ENCODE measurements around the gene FCSK.

The FCSK gene

DNA sequence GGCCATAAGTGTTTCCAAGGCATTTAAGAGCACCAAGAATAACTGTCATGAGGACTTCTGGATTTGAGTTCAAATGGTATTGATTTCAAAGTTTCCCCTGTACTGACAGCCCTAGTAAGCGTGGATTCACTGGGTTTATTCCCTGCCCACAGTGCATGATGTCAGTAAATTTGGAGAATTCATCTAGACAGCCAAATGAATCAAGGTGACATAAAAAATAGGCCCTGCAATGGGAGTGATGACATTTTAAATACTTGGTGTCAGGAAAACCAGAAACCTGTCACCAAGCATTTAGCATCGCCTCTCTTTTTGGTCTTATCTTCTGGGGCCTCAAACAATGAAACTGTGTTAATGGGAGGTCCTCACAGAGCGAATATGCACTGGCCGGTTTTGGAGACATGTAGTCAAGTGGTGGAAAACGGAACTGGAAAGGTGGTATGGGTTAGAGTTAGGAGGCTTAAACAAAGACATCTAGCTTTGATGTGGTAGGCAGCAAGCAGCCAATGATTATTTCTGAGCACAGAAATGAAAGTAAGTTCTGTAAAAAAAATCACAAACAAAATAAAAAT, 39.9 kb downstream of the FCSK start:
- Histone ChIP-seq H3K4me1 (ENCODE audit: insufficient read depth, low read length) (no peaks in the 10 kb centered on the region), H3K4me3 (ENCODE audit: low read length) (no peak overlapping the region), H3K27me3 (ENCODE audit: insufficient read depth, low read length) (no peaks in the 10 kb centered on the region), H3K9me3 (ENCODE audit: insufficient read depth, low read depth, low read length) (no peaks in the 10 kb centered on the region), H3K27ac (ENCODE audit: low read length) (no peak overlapping the region), H3K9ac (ENCODE audit: low read depth, low read length) (no peak overlapping the region), H3K36me3 (ENCODE audit: insufficient read depth, low read depth, low read length) (peaks cover 62% of the 10 kb centered on the region)

GRCh38 chr16:70494777-70495176, 40.4 kb downstream of the FCSK start:
- no peaks in the 10 kb centered on the region for H3K9me3 ChIP-seq (ENCODE audit: insufficient read depth, low read depth, low read length)
- H3K4me1 ChIP-seq (ENCODE audit: insufficient read depth, low read length): no peaks in the 10 kb centered on the region

GRCh38 chr16:70495425-70496182, 41.2 kb downstream of the FCSK start:
- Histone ChIP-seq H3K27me3 (ENCODE audit: insufficient read depth, low read length) (no peaks in the 10 kb centered on the region), H3K9ac (ENCODE audit: low read depth, low read length) (no peak overlapping the region), H3K4me1 (ENCODE audit: insufficient read depth, low read length) (no peaks in the 10 kb centered on the region), H3K9me3 (ENCODE audit: insufficient read depth, low read depth, low read length) (no peaks in the 10 kb centered on the region), H3K4me3 (ENCODE audit: low read length) (no peak overlapping the region), H3K36me3 (ENCODE audit: insufficient read depth, low read depth, low read length) (peaks cover 57% of the 10 kb centered on the region), H3K27ac (ENCODE audit: low read length) (no peak overlapping the region)

More at GRCh38 chr16:70494777-70495176, 40.4 kb downstream of the FCSK start:
- H3K9ac ChIP-seq (ENCODE audit: low read depth, low read length): no peak overlapping the region
- H3K4me3 ChIP-seq (ENCODE audit: low read length): no peak overlapping the region
- peaks cover 60% of the 10 kb centered on the region for H3K36me3 ChIP-seq (ENCODE audit: insufficient read depth, low read depth, low read length)
- H3K27ac ChIP-seq (ENCODE audit: low read length): no peak overlapping the region
- no peaks in the 10 kb centered on the region for H3K27me3 ChIP-seq (ENCODE audit: insufficient read depth, low read length)

DNA sequence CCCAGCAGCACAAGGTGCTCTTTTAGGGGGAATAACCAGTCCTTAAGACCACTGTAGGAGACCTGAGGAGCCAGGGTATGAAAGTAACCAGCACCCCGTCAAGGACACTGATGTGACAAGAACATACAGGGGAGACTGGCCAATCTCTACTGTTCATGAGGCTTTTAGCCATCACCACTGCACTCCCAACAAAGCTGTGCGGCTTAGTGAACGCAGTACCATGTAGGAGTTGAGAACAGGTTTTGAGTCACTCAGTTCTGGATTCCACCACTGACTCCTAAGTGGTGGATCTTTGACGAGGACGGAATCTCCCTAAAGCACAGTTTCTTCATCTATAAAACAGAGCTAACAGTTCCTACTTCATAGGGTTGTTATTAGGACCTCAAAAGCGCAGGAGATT, 42.1 kb downstream of the FCSK start:
- no peaks in the 10 kb centered on the region for H3K9me3 ChIP-seq (ENCODE audit: insufficient read depth, low read depth, low read length)
- H3K4me3 ChIP-seq (ENCODE audit: low read length): no peak overlapping the region
- no peak overlapping the region for H3K27ac ChIP-seq (ENCODE audit: low read length)
- H3K4me1 ChIP-seq (ENCODE audit: insufficient read depth, low read length): no peaks in the 10 kb centered on the region
- H3K27me3 ChIP-seq (ENCODE audit: insufficient read depth, low read length): no peaks in the 10 kb centered on the region
- H3K9ac ChIP-seq (ENCODE audit: low read depth, low read length): no peak overlapping the region
- H3K36me3 ChIP-seq (ENCODE audit: insufficient read depth, low read depth, low read length): peaks cover 60% of the 10 kb centered on the region

DNA sequence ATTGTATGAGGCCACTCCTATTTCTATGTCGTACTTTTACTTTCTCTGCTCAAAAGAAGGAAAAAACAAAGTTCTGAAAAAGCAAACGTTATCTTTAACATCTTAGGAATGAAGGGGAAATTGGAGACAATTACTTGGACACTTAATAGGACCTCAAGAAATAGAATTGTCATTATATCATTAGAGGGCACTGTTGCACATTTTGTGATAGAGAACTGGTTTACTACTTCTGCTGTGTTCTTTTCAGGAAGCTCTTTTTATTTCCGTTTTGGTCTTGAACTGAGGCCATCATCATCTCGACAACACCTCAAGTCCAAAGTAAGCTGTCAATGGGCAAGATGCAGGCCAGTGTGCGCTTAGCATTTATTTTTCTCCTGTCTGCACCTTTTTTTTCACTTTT, 54.4 kb downstream of the FCSK start:
- no peak overlapping the region for H3K4me3 ChIP-seq (ENCODE audit: low read length)
- H3K9me3 ChIP-seq (ENCODE audit: insufficient read depth, low read depth, low read length): no peaks in the 10 kb centered on the region
- H3K36me3 ChIP-seq (ENCODE audit: insufficient read depth, low read depth, low read length): peaks cover 62% of the 10 kb centered on the region
- no peak overlapping the region for H3K27ac ChIP-seq (ENCODE audit: low read length)
- no peak overlapping the region for H3K9ac ChIP-seq (ENCODE audit: low read depth, low read length)
- no peaks in the 10 kb centered on the region for H3K4me1 ChIP-seq (ENCODE audit: insufficient read depth, low read length)
- H3K27me3 ChIP-seq (ENCODE audit: insufficient read depth, low read length): no peaks in the 10 kb centered on the region

DNA sequence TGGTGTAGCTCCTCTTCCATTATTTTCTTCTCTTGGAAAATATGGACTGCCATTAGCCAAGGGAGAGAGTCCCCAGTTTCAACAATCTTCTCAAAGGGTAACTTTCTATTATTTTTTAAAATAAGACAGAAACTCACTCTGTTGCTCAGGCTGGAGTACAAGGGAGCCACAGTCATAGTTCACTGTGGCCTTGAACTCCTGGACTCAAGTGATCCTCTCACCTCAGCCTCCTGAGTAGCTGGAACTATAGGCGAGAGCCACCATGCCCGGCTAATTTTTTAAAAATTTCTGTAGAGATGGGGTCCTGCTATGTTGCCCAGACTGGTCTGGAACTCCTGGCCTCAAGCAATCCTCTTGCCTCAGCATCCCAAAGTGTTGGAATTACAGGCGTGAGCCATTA, 55.8 kb downstream of the FCSK start:
- Histone ChIP-seq H3K36me3 (ENCODE audit: insufficient read depth, low read depth, low read length) (peaks cover 69% of the 10 kb centered on the region), H3K9ac (ENCODE audit: low read depth, low read length) (no peak overlapping the region), H3K9me3 (ENCODE audit: insufficient read depth, low read depth, low read length) (no peaks in the 10 kb centered on the region), H3K27me3 (ENCODE audit: insufficient read depth, low read length) (no peaks in the 10 kb centered on the region), H3K27ac (ENCODE audit: low read length) (no peak overlapping the region), H3K4me1 (ENCODE audit: insufficient read depth, low read length) (no peaks in the 10 kb centered on the region), H3K4me3 (ENCODE audit: low read length) (no peak overlapping the region)

DNA sequence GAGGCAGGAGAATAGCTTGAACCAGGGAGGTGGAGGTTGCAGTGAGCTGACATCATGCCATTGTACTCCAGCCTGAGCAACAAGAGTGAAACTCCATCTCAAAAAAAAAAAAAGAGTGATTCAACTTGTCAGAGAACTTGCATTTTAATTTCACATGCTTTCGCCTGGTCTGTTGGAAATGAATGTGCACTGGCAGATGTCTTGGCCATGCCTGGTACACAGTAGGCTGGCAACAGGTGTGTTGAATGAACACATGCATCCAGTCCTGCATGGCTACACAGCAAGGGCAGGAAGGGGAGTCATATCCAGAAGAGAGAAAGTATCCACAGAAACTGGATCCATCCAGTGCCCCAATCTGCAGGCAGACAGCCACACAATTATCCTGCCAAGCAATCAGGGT, 57.4 kb downstream of the FCSK start:
- no peak overlapping the region for H3K9ac ChIP-seq (ENCODE audit: low read depth, low read length)
- H3K4me1 ChIP-seq (ENCODE audit: insufficient read depth, low read length): no peaks in the 10 kb centered on the region
- H3K36me3 ChIP-seq (ENCODE audit: insufficient read depth, low read depth, low read length): peaks cover 80% of the 10 kb centered on the region
- no peak overlapping the region for H3K27ac ChIP-seq (ENCODE audit: low read length)
- no peaks in the 10 kb centered on the region for H3K9me3 ChIP-seq (ENCODE audit: insufficient read depth, low read depth, low read length)
- no peak overlapping the region for H3K4me3 ChIP-seq (ENCODE audit: low read length)
- H3K27me3 ChIP-seq (ENCODE audit: insufficient read depth, low read length): no peaks in the 10 kb centered on the region

DNA sequence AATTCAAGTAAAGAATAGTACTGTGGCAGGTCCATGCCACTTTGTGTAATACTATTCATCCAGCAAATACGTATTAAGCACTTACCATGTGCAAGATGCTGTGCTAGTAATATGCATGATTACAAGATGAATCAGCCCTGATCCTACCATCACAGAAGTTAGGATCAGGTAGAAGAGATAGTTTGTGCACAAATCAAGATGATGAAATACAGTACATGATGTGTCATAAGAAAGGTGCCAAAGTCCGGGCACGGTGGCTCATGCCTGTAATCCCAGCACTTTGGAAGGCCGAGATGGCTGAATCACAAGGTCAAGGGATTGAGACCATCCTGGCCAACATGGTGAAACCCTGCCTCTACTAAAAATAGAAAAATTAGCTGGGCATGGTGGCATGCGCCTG, 58.1 kb downstream of the FCSK start:
- Histone ChIP-seq H3K4me1 (ENCODE audit: insufficient read depth, low read length) (no peaks in the 10 kb centered on the region), H3K36me3 (ENCODE audit: insufficient read depth, low read depth, low read length) (peaks cover 80% of the 10 kb centered on the region), H3K9ac (ENCODE audit: low read depth, low read length) (no peak overlapping the region), H3K27me3 (ENCODE audit: insufficient read depth, low read length) (no peaks in the 10 kb centered on the region), H3K4me3 (ENCODE audit: low read length) (no peak overlapping the region), H3K9me3 (ENCODE audit: insufficient read depth, low read depth, low read length) (no peaks in the 10 kb centered on the region), H3K27ac (ENCODE audit: low read length) (no peak overlapping the region)

DNA sequence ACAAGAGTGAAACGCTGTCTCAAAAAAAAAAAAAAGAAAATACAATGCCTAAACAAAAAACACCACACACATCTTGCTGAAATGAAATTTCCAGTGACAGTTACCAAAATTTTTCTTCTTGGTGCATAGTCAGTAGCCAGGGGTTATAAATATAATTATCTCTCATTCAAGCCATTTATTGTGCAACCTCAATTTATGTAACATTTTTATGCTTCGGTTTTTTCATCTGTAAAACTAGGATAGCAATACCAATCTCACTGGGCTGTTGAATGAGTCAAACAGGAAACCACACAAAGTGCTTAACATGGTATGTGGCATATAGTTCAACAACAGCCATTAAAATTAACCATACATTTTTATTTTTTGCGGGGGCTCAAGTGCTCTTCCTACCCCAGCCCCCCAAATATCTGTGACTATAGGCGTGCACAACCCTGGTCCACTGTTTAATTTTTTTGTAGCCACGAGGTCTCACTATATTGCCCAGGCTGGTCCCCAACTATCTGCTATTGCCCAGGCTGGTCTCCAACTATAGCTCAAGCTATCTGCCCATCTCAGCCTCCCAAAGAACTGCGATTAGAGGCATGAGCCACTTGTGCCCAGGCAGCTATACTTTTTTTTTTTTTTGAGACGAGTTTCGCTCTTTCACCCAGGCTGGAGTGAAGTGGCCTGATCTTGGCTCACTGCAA, 66.4 kb downstream of the FCSK start:
- Histone ChIP-seq H3K9me3 (ENCODE audit: insufficient read depth, low read depth, low read length) (no peaks in the 10 kb centered on the region), H3K4me1 (ENCODE audit: insufficient read depth, low read length) (peaks cover 9% of the 10 kb centered on the region; the same call in 1 of the 2 replicates), H3K36me3 (ENCODE audit: insufficient read depth, low read depth, low read length) (peaks cover 24% of the 10 kb centered on the region), H3K27me3 (ENCODE audit: insufficient read depth, low read length) (no peaks in the 10 kb centered on the region), H3K4me3 (ENCODE audit: low read length) (no peak overlapping the region), H3K27ac (ENCODE audit: low read length) (no peak overlapping the region), H3K9ac (ENCODE audit: low read depth, low read length) (no peak overlapping the region)

GRCh38 chr16:70522216-70523075, 68.1 kb downstream of the FCSK start:
- no peaks in the 10 kb centered on the region for H3K27me3 ChIP-seq (ENCODE audit: insufficient read depth, low read length)
- no peaks in the 10 kb centered on the region for H3K9me3 ChIP-seq (ENCODE audit: insufficient read depth, low read depth, low read length)
- peak overlapping the region; percentile 93 for H3K4me3 ChIP-seq (ENCODE audit: low read length)
- peaks cover 26% of the 10 kb centered on the region for H3K36me3 ChIP-seq (ENCODE audit: insufficient read depth, low read depth, low read length)
- peak overlapping the region; percentile 96 for H3K27ac ChIP-seq (ENCODE audit: low read length)
- H3K9ac ChIP-seq (ENCODE audit: low read depth, low read length): peak overlapping the region; percentile 100
- peaks cover 9% of the 10 kb centered on the region; the same call in 1 of the 2 replicates for H3K4me1 ChIP-seq (ENCODE audit: insufficient read depth, low read length)

DNA sequence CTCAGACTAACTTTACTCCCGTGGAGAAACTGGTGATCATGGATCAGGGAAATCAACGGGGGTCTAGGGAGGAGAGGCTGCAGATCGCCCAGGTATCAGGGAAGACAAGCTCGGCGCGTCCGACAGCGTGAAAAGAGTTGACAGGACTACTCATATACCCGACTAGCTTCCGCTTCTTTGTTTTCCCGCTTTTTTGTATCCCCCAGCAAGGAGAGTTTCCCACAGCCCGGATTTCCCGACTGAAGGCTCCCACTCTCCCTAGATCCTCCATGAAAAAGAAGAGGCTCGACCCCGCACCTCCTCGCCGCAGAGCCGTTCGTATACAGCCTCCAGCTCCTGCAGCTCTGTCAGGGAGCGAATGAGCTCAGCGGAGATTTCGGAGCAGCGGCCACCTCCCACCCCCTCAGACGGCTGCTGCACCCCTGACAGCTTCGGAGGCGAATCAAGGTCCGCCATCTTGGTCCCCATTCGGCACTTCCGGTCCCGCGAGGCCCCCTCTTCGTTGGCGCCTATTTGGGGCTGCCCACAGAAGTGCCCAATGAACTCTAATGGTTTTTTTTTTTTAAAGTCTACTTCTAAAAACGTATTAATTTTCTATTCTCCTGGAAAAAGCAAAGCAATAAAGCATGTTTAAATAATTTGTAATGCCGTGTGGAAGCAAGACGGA, 68.8 kb downstream of the FCSK start, which contains the start of gene COG4:
COG4 (minus strand) TSS at position 479 of the 667 bp plus-strand sequence; CDS start at position 468, 11 bp downstream.
- H3K27me3 ChIP-seq (ENCODE audit: insufficient read depth, low read length): no peaks in the 10 kb centered on the region
- no peaks in the 10 kb centered on the region for H3K9me3 ChIP-seq (ENCODE audit: insufficient read depth, low read depth, low read length)
- H3K4me3 ChIP-seq (ENCODE audit: low read length): peak within 1 kb of the TSS; percentile 93
- peaks cover 9% of the 10 kb centered on the region; the same call in 1 of the 2 replicates for H3K4me1 ChIP-seq (ENCODE audit: insufficient read depth, low read length)
- peak within 1 kb of the TSS; percentile 96 for H3K27ac ChIP-seq (ENCODE audit: low read length)
- H3K9ac ChIP-seq (ENCODE audit: low read depth, low read length): peak within 1 kb of the TSS; percentile 100
- peaks cover 31% of the 10 kb centered on the region for H3K36me3 ChIP-seq (ENCODE audit: insufficient read depth, low read depth, low read length)

Data from iPS-20b (cell line).